Hepatocyte (in vitro differentiated cells): ENCODE results near the gene MIA. TPM values are rescaled to one million over a fixed set of nuclear protein-coding genes. Genes with fewer than 3 reads are reported as not detected.

Source experiments
- DNase-seq: peaks from one replicate; pipeline ENCODE4 v3.0.0-alpha.2; 2016; ENCODE audit warnings: low spot score
- H2AFZ ChIP-seq: fragments of 200-600 bp; sonication (generic); 2 replicates; pipeline ENCODE4 v1.6.0; 2016; ENCODE audit warnings: antibody characterized with exemption, mild to moderate bottlenecking
- H3K27ac ChIP-seq: fragments of 200-600 bp; sonication (generic); 2 replicates; pipeline ENCODE4 v1.5.1; 2016; ENCODE audit warnings: mild to moderate bottlenecking
- H3K27me3 ChIP-seq: fragments of 200-600 bp; sonication (generic); 2 replicates; pipeline ENCODE4 v1.6.1; 2016
- H3K36me3 ChIP-seq: fragments of 200-600 bp; sonication (generic); replicated peaks from 2 replicates; pipeline ENCODE4 v1.5.1; 2016; ENCODE audit warnings: low read depth; ENCODE audit not compliant: insufficient read depth
- H3K4me1 ChIP-seq: fragments of 200-600 bp; sonication (generic); 2 replicates; pipeline ENCODE4 v1.5.1; 2016; ENCODE audit warnings: mild to moderate bottlenecking, moderate library complexity; ENCODE audit not compliant: insufficient read depth
- H3K4me2 ChIP-seq: fragments of 200-600 bp; sonication (generic); 2 replicates; pipeline ENCODE4 v1.6.0; 2016
- H3K4me3 ChIP-seq: fragments of 200-600 bp; sonication (generic); 2 replicates; pipeline ENCODE4 v1.5.1; 2016; ENCODE audit warnings: mild to moderate bottlenecking
- H3K79me2 ChIP-seq: fragments of 200-600 bp; sonication (generic); 2 replicates; pipeline ENCODE4 v1.6.0; 2017; ENCODE audit warnings: mild to moderate bottlenecking
- H3K9me2 ChIP-seq: fragments of 200-600 bp; sonication (generic); replicated peaks from 2 replicates; pipeline ENCODE4 v1.6.0; 2017; ENCODE audit warnings: mild to moderate bottlenecking; ENCODE audit not compliant: insufficient read depth
- H3K9me3 ChIP-seq: fragments of 200-600 bp; sonication (generic); 2 replicates; pipeline ENCODE4 v1.5.1; 2016; ENCODE audit warnings: low read depth, mild to moderate bottlenecking
- H4K20me1 ChIP-seq: fragments of 200-600 bp; sonication (generic); 2 replicates; pipeline ENCODE4 v1.6.0; 2016; ENCODE audit warnings: mild to moderate bottlenecking; ENCODE audit not compliant: insufficient read depth, poor library complexity, severe bottlenecking
- CTCF ChIP-seq: fragments of 200-600 bp; sonication (generic); IDR thresholded peaks from 2 replicates; pipeline ENCODE4 v1.5.1; 2016; ENCODE audit warnings: antibody characterized with exemption, mild to moderate bottlenecking; ENCODE audit not compliant: poor library complexity
- EZH2 ChIP-seq: fragments of 200-600 bp; sonication (generic); IDR thresholded peaks from 2 replicates; pipeline ENCODE4 v1.6.1; 2016; ENCODE audit warnings: antibody characterized with exemption, mild to moderate bottlenecking, borderline replicate concordance
- EZH2phosphoT487 ChIP-seq: fragments of 200-600 bp; sonication (generic); IDR thresholded peaks from one replicate; pipeline ENCODE4 v1.6.1; 2018; ENCODE audit warnings: antibody characterized with exemption, mild to moderate bottlenecking, low read depth, moderate library complexity; ENCODE audit not compliant: unreplicated experiment, severe bottlenecking
- WGBS: methylation state at CpG from one replicate; pipeline ENCODE4 v1.1.6; 2016; ENCODE audit warnings: low lambda C conversion rate; ENCODE audit errors: missing lambda C conversion rate; 5-methylcytosine and 5-hydroxymethylcytosine counted together
- polyA plus RNA-seq: library from polyadenylated mRNA; unstranded; fragments of >200 nt; fragmentation: Nextera tagmentation; extraction: Ambion mirVana; gene quantifications from 2 replicates; pipeline ENCODE4 v1.2.1, GENCODE V29; 2016
- total RNA-seq: library from RNA; depleted of rRNA; stranded (reverse); fragments of >200 nt; gene quantifications from 2 replicates; pipeline ENCODE4 v1.2.3, GENCODE V29; 2014

MIA gene
- total and polyA plus RNA-seq, 2 experiments from 2014 or later, result 0.86 TPM; not detected in 1

GRCh38 chr19:40785526-40785925 is 10.2 kb downstream of the MIA start:
- H2AFZ ChIP-seq, result no peak overlapping the region

GRCh38 chr19:40786060-40787037 is 11.0 kb downstream of the MIA start:
- H3K4me1 ChIP-seq, result no peaks in the 10 kb centered on the region
- no peak overlapping the region for H3K4me2 ChIP-seq
- no peak overlapping the region for H3K27ac ChIP-seq
- H2AFZ ChIP-seq, result no peak overlapping the region
- no peaks in the 10 kb centered on the region for H3K9me3 ChIP-seq
- no peak for DNase-seq
- no peaks in the 10 kb centered on the region for H3K36me3 ChIP-seq
- H3K4me3 ChIP-seq, result no peak overlapping the region
- no peaks in the 10 kb centered on the region for H4K20me1 ChIP-seq
- H3K27me3 ChIP-seq, result no peaks in the 10 kb centered on the region
- no peaks in the 10 kb centered on the region for H3K9me2 ChIP-seq
- WGBS, result 96% methylated on average over 24 of the region's 25 CpGs
- no peaks in the 10 kb centered on the region for H3K79me2 ChIP-seq
- TF ChIP-seq EZH2phosphoT487, result no peak
- no peak for TF ChIP-seq CTCF
- no peak for TF ChIP-seq EZH2

More at GRCh38 chr19:40785526-40785925, 10.2 kb downstream of the MIA start:
- Histone ChIP-seq H3K4me2 (no peak overlapping the region), H3K9me3 (no peaks in the 10 kb centered on the region), H3K4me1 (no peaks in the 10 kb centered on the region), H3K27me3 (no peaks in the 10 kb centered on the region), H4K20me1 (no peaks in the 10 kb centered on the region), H3K79me2 (no peaks in the 10 kb centered on the region), H3K27ac (no peak overlapping the region), H3K36me3 (no peaks in the 10 kb centered on the region), H3K9me2 (no peaks in the 10 kb centered on the region), H3K4me3 (no peak overlapping the region)
- no peak for TF ChIP-seq EZH2
- no peak for TF ChIP-seq CTCF
- no peak for TF ChIP-seq EZH2phosphoT487
- no peak for DNase-seq
- WGBS, result 78% methylated on average over 1 of the region's 1 CpG

- Histone ChIP-seq H3K4me1 (peaks cover 11% of the 10 kb centered on the region), H3K27ac (peak overlapping the region; percentile 74), H3K36me3 (no peaks in the 10 kb centered on the region), H3K79me2 (no peaks in the 10 kb centered on the region), H3K9me3 (no peaks in the 10 kb centered on the region), H3K4me3 (no peak overlapping the region), H4K20me1 (no peaks in the 10 kb centered on the region), H3K9me2 (no peaks in the 10 kb centered on the region), H3K27me3 (no peaks in the 10 kb centered on the region), H3K4me2 (no peak overlapping the region), H2AFZ (no peak overlapping the region)
- WGBS, result 77% methylated on average over 7 of the region's 7 CpGs
- no peak for DNase-seq
- no peak for TF ChIP-seq CTCF
Measured at GRCh38 chr19:40791349-40791748, 16.0 kb downstream of the MIA start.
